GM20000 (cell line): ENCODE data around the gene RXFP3.

ENCODE experiments used
- DNase-seq: peaks from one replicate; pipeline ENCODE4 v3.0.0; 2012; ENCODE audit warnings: low spot score
- CTCF ChIP-seq: IDR thresholded peaks from 2 replicates; pipeline ENCODE4 v1.5.1; 2012; ENCODE audit warnings: mild to moderate bottlenecking, control low read depth; ENCODE audit errors: extremely low read depth, missing control alignments

Gene RXFP3

GRCh38 chr5:33957577-33958150, 21.5 kb downstream of the RXFP3 start:
- TF ChIP-seq CTCF = no peak
- no peak for DNase-seq

GRCh38 chr5:33958176-33958575, 22.0 kb downstream of the RXFP3 start:
- no peak for DNase-seq
- TF ChIP-seq CTCF = no peak

- no peak for TF ChIP-seq CTCF
Measured at GRCh38 chr5:33964132-33964700, 28.0 kb downstream of the RXFP3 start.

GRCh38 chr5:33966805-33967204, 30.6 kb downstream of the RXFP3 start:
- no peak for TF ChIP-seq CTCF

More at GRCh38 chr5:33964132-33964700, 28.0 kb downstream of the RXFP3 start:
- peak; percentile 22 for DNase-seq

GRCh38 chr5:33968211-33969005, 32.2 kb downstream of the RXFP3 start:
- no peak for DNase-seq

More at GRCh38 chr5:33966805-33967204, 30.6 kb downstream of the RXFP3 start:
- DNase-seq = no peak

GRCh38 chr5:33969572-33970452, 33.6 kb downstream of the RXFP3 start:
- peak; percentile 66 for DNase-seq
- TF ChIP-seq CTCF = peak; percentile 96

More at GRCh38 chr5:33968211-33969005, 32.2 kb downstream of the RXFP3 start:
- TF ChIP-seq CTCF = no peak
